Loucy (cell line): ENCODE data around the gene SYTL1.

Experiments
- H2AFZ ChIP-seq: fragments of 200-600 bp; sonication (generic); 2 replicates; pipeline ENCODE4 v1.6.0; 2016; ENCODE audit warnings: antibody characterized with exemption, mild to moderate bottlenecking, low read length, moderate library complexity
- H3F3A ChIP-seq: fragments of 200-600 bp; 2 replicates; pipeline ENCODE4 v1.6.0; 2016; ENCODE audit warnings: antibody characterized with exemption, low read depth, mild to moderate bottlenecking
- H3K27me3 ChIP-seq: fragments of 200-600 bp; sonication (generic); 2 replicates; pipeline ENCODE4 v1.6.1; 2014; ENCODE audit warnings: low read length, mild to moderate bottlenecking; ENCODE audit not compliant: insufficient read depth, poor library complexity, severe bottlenecking
- H3K36me3 ChIP-seq: fragments of 200-600 bp; sonication (generic); 2 replicates; pipeline ENCODE4 v1.6.1; 2016; ENCODE audit warnings: low read length; ENCODE audit not compliant: insufficient read depth
- H3K4me1 ChIP-seq: fragments of 200-600 bp; sonication (generic); 2 replicates; pipeline ENCODE4 v1.5.1; 2014; ENCODE audit warnings: low read length, mild to moderate bottlenecking; ENCODE audit not compliant: insufficient read depth, poor library complexity, severe bottlenecking
- H3K4me2 ChIP-seq: fragments of 200-600 bp; sonication (generic); 2 replicates; pipeline ENCODE4 v1.6.0; 2014; ENCODE audit warnings: antibody characterized with exemption, low read length, low read depth, mild to moderate bottlenecking; ENCODE audit not compliant: poor library complexity, severe bottlenecking
- H3K4me3 ChIP-seq: fragments of 200-600 bp; sonication (generic); 2 replicates; pipeline ENCODE4 v1.5.1; 2014; ENCODE audit warnings: low read length, mild to moderate bottlenecking, mixed read lengths; ENCODE audit not compliant: poor library complexity, severe bottlenecking
- H3K79me2 ChIP-seq: fragments of 200-600 bp; sonication (generic); 2 replicates; pipeline ENCODE4 v1.6.1; 2014; ENCODE audit warnings: low read length; ENCODE audit not compliant: insufficient read depth
- H3K9ac ChIP-seq: fragments of 200-600 bp; sonication (generic); 2 replicates; pipeline ENCODE4 v1.6.0; 2014; ENCODE audit warnings: mild to moderate bottlenecking, low read depth, low read length, moderate library complexity; ENCODE audit not compliant: poor library complexity, severe bottlenecking
- H3K9me2 ChIP-seq: fragments of 200-600 bp; sonication (generic); replicated peaks from 2 replicates; pipeline ENCODE4 v1.6.1; 2016; ENCODE audit warnings: low read depth, low read length, mixed read lengths
- H3K9me3 ChIP-seq: fragments of 200-600 bp; sonication (generic); 2 replicates; pipeline ENCODE4 v1.6.1; 2014; ENCODE audit warnings: mild to moderate bottlenecking, antibody characterized with exemption, low read length, low read depth; ENCODE audit not compliant: insufficient read depth
- H4K20me1 ChIP-seq: fragments of 200-600 bp; sonication (generic); 2 replicates; pipeline ENCODE4 v1.6.0; 2014; ENCODE audit warnings: antibody characterized with exemption, low read length, mild to moderate bottlenecking; ENCODE audit not compliant: insufficient read depth, poor library complexity, severe bottlenecking
- EZH2phosphoT487 ChIP-seq: fragments of 200-600 bp; IDR thresholded peaks from 2 replicates; pipeline ENCODE4 v1.6.1; 2018; ENCODE audit warnings: antibody characterized with exemption, mild to moderate bottlenecking, moderate library complexity, borderline replicate concordance
- TF ChIP-seq, protein P1 (sequence below): fragments of 200-600 bp; sonication (generic); conservative IDR thresholded peaks from 2 replicates; pipeline ENCODE4 v1.5.1; 2014; ENCODE audit warnings: mild to moderate bottlenecking, antibody characterized with exemption, low read length

The SYTL1 gene

GRCh38 chr1:27314169-27314568 is 27.7 kb upstream of the SYTL1 start:
- Histone ChIP-seq H3F3A (no peaks in the 10 kb centered on the region), H2AFZ (no peak overlapping the region), H3K79me2 (no peaks in the 10 kb centered on the region), H3K4me2 (no peak overlapping the region), H3K4me3 (no peak overlapping the region), H4K20me1 (no peaks in the 10 kb centered on the region), H3K4me1 (no peaks in the 10 kb centered on the region), H3K9me2 (no peaks in the 10 kb centered on the region), H3K9ac (no peak overlapping the region), H3K36me3 (no peaks in the 10 kb centered on the region), H3K9me3 (no peaks in the 10 kb centered on the region), H3K27me3 (no peaks in the 10 kb centered on the region)
- TF ChIP-seq, protein P1, sequence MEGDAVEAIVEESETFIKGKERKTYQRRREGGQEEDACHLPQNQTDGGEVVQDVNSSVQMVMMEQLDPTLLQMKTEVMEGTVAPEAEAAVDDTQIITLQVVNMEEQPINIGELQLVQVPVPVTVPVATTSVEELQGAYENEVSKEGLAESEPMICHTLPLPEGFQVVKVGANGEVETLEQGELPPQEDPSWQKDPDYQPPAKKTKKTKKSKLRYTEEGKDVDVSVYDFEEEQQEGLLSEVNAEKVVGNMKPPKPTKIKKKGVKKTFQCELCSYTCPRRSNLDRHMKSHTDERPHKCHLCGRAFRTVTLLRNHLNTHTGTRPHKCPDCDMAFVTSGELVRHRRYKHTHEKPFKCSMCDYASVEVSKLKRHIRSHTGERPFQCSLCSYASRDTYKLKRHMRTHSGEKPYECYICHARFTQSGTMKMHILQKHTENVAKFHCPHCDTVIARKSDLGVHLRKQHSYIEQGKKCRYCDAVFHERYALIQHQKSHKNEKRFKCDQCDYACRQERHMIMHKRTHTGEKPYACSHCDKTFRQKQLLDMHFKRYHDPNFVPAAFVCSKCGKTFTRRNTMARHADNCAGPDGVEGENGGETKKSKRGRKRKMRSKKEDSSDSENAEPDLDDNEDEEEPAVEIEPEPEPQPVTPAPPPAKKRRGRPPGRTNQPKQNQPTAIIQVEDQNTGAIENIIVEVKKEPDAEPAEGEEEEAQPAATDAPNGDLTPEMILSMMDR = no peak
- no peak for TF ChIP-seq EZH2phosphoT487

GRCh38 chr1:27314737-27315136 is 27.1 kb upstream of the SYTL1 start:
- no peaks in the 10 kb centered on the region for H3K36me3 ChIP-seq
- H4K20me1 ChIP-seq = no peaks in the 10 kb centered on the region
- no peaks in the 10 kb centered on the region for H3K9me2 ChIP-seq
- H3F3A ChIP-seq = no peaks in the 10 kb centered on the region
- no peak overlapping the region for H3K9ac ChIP-seq
- H3K4me1 ChIP-seq = no peaks in the 10 kb centered on the region
- TF ChIP-seq EZH2phosphoT487 = no peak
- TF ChIP-seq, protein P1 = no peak
- no peak overlapping the region for H2AFZ ChIP-seq
- H3K4me3 ChIP-seq = no peak overlapping the region
- no peaks in the 10 kb centered on the region for H3K9me3 ChIP-seq
- H3K79me2 ChIP-seq = no peaks in the 10 kb centered on the region
- no peak overlapping the region for H3K4me2 ChIP-seq
- no peaks in the 10 kb centered on the region for H3K27me3 ChIP-seq

GRCh38 chr1:27316860-27317259 is 25.0 kb upstream of the SYTL1 start:
- Histone ChIP-seq H3K9me2 (no peaks in the 10 kb centered on the region), H3K4me3 (no peak overlapping the region), H3K79me2 (no peaks in the 10 kb centered on the region), H3K9me3 (no peaks in the 10 kb centered on the region), H3K36me3 (no peaks in the 10 kb centered on the region), H2AFZ (no peak overlapping the region), H3K4me2 (no peak overlapping the region), H3K9ac (no peak overlapping the region), H3K4me1 (no peaks in the 10 kb centered on the region), H3F3A (no peaks in the 10 kb centered on the region), H3K27me3 (no peaks in the 10 kb centered on the region), H4K20me1 (no peaks in the 10 kb centered on the region)
- TF ChIP-seq EZH2phosphoT487 = no peak
- TF ChIP-seq, protein P1 = no peak
